ENCODE measurements around the gene RAP1GDS1. TPM values are rescaled to one million over a fixed set of nuclear protein-coding genes. Genes with fewer than 3 reads are reported as not detected.
"Not testable (repeated sequence)": the region's sequence is repeated elsewhere in the genome, so short reads cannot be mapped to it uniquely, and the experiment has no call there.

Gene RAP1GDS1
- total RNA-seq, 1 experiment from 2014 or later, result 40.8 TPM

GRCh38 chr4:98363431-98363830, 102.2 kb downstream of the RAP1GDS1 start:
- no peaks in the 10 kb centered on the region for H3K9me2 ChIP-seq (ENCODE audit: insufficient read depth)
- BruUV-seq (replicated peaks), result no TSS peak
- POLR2A ChIA-PET, result no interaction called here
- no peak for TF ChIP-seq FOSL1 (IDR thresholded peaks at IDR 0.05; ENCODE audit: low read depth)
- no peak for TF ChIP-seq POLR2AphosphoS5 (IDR thresholded peaks at IDR 0.05; ENCODE audit: low read depth, low read length)
- TF ChIP-seq EZH2phosphoT487 (IDR thresholded peaks at IDR 0.05; ENCODE audit: borderline replicate concordance), result no peak
- no peak for TF ChIP-seq CEBPB (IDR thresholded peaks at IDR 0.05; ENCODE audit: low read depth)
- no peak for TF ChIP-seq ZBTB33 (IDR thresholded peaks at IDR 0.05; ENCODE audit: extremely low read depth, insufficient replicate concordance, low read length)
- TF ChIP-seq SRF (IDR thresholded peaks at IDR 0.05; ENCODE audit: low read depth), result no peak
- TF ChIP-seq JUND (IDR thresholded peaks at IDR 0.05), result no peak
- no peak for TF ChIP-seq ELF1 (IDR thresholded peaks at IDR 0.05; ENCODE audit: borderline replicate concordance, low read depth)
- no peak for TF ChIP-seq ATF3 (IDR thresholded peaks at IDR 0.05)
- no peak for TF ChIP-seq RAD21 (IDR thresholded peaks at IDR 0.05; ENCODE audit: low read depth)
- TF ChIP-seq EGR1 (IDR thresholded peaks at IDR 0.05; ENCODE audit: low read depth), result no peak
- no peak for TF ChIP-seq SP1 (IDR thresholded peaks at IDR 0.05; ENCODE audit: low read depth)
- H2AFZ ChIP-seq (ENCODE audit: low read depth, low read length, poor library complexity, severe bottlenecking), result no peak overlapping the region
- H3K27me3 ChIP-seq (ENCODE audit: insufficient read depth, low read length), result no peaks in the 10 kb centered on the region
- H4K20me1 ChIP-seq (ENCODE audit: insufficient read depth), result no peaks in the 10 kb centered on the region
- DNase-seq (ENCODE audit: low read depth, low spot score) (no peak), ATAC-seq (no peak)
- no peak overlapping the region for H3K27ac ChIP-seq (ENCODE audit: low read depth, low read length)
- CTCF ChIA-PET, result no interaction called here
- intact Hi-C loops (cut with micrococcal nuclease), result no loop called here
- no peak overlapping the region for H3K4me3 ChIP-seq (replicated peaks in 1 of 2; ENCODE audit: low read depth in 1 of 2, low read length in 2 of 2)
- no peaks in the 10 kb centered on the region for H3K79me2 ChIP-seq (ENCODE audit: insufficient read depth, low read length)
- H3K4me1 ChIP-seq (ENCODE audit: control insufficient read depth in 1 of 2, insufficient read depth in 2 of 2, low read length in 2 of 2), result no peaks in the 10 kb centered on the region
- peaks cover 3% of the 10 kb centered on the region in 2 experiments; a peak in 1 of 4 replicates for H3K9me3 ChIP-seq (ENCODE audit: control insufficient read depth in 1 of 2, insufficient read depth in 1 of 2, low read depth in 1 of 2, low read length in 2 of 2)
- H3K4me2 ChIP-seq (ENCODE audit: low read length), result no peak overlapping the region
- H3K9ac ChIP-seq (ENCODE audit: low read length), result no peak overlapping the region
- peaks cover 0 to 10% of the 10 kb centered on the region in 2 experiments; a peak in 1 of 4 replicates for H3K36me3 ChIP-seq (ENCODE audit: control insufficient read depth in 1 of 2, insufficient read depth in 2 of 2, low read length in 2 of 2)
- RAD21 ChIA-PET (ENCODE audit: low non-redundant PET in 1 of 2, low total read pairs in 2 of 2, uncharacterized antibody in 2 of 2, unreplicated experiment in 2 of 2), result no interaction called here

- H3K36me3 ChIP-seq (ENCODE audit: control insufficient read depth in 1 of 2, insufficient read depth in 2 of 2, low read length in 2 of 2), result peaks cover 0 to 13% of the 10 kb centered on the region in 2 experiments; a peak in 1 of 4 replicates
- H3K27me3 ChIP-seq (ENCODE audit: insufficient read depth, low read length); H3K27ac ChIP-seq (ENCODE audit: low read depth, low read length); H3K9me3 ChIP-seq (ENCODE audit: control insufficient read depth in 1 of 2, insufficient read depth in 1 of 2, low read depth in 1 of 2, low read length in 2 of 2); H2AFZ ChIP-seq (ENCODE audit: low read depth, low read length, poor library complexity, severe bottlenecking); CTCF ChIA-PET; H3K79me2 ChIP-seq (ENCODE audit: insufficient read depth, low read length); BruUV-seq (replicated peaks); RAD21 ChIA-PET (ENCODE audit: low non-redundant PET in 1 of 2, low total read pairs in 2 of 2, uncharacterized antibody in 2 of 2, unreplicated experiment in 2 of 2); H3K9ac ChIP-seq (ENCODE audit: low read length); POLR2A ChIA-PET; H3K4me1 ChIP-seq (ENCODE audit: control insufficient read depth in 1 of 2, insufficient read depth in 2 of 2, low read length in 2 of 2); H3K9me2 ChIP-seq (ENCODE audit: insufficient read depth); intact Hi-C loops (cut with micrococcal nuclease); H4K20me1 ChIP-seq (ENCODE audit: insufficient read depth); DNase-seq (ENCODE audit: low read depth, low spot score); ATAC-seq; H3K4me3 ChIP-seq (replicated peaks in 1 of 2; ENCODE audit: low read depth in 1 of 2, low read length in 2 of 2); H3K4me2 ChIP-seq (ENCODE audit: low read length): not testable (repeated sequence)
Observed at GRCh38 chr4:98366275-98366674, 105.1 kb downstream of the RAP1GDS1 start.

GRCh38 chr4:98368000-98368399, 106.8 kb downstream of the RAP1GDS1 start:
- H3K79me2 ChIP-seq (ENCODE audit: insufficient read depth, low read length); H2AFZ ChIP-seq (ENCODE audit: low read depth, low read length, poor library complexity, severe bottlenecking); intact Hi-C loops (cut with micrococcal nuclease); H3K27me3 ChIP-seq (ENCODE audit: insufficient read depth, low read length); H3K4me2 ChIP-seq (ENCODE audit: low read length); ATAC-seq; H4K20me1 ChIP-seq (ENCODE audit: insufficient read depth); CTCF ChIA-PET; DNase-seq (ENCODE audit: low read depth, low spot score); H3K4me3 ChIP-seq (replicated peaks in 1 of 2; ENCODE audit: low read depth in 1 of 2, low read length in 2 of 2); RAD21 ChIA-PET (ENCODE audit: low non-redundant PET in 1 of 2, low total read pairs in 2 of 2, uncharacterized antibody in 2 of 2, unreplicated experiment in 2 of 2); H3K9ac ChIP-seq (ENCODE audit: low read length); BruUV-seq (replicated peaks); H3K4me1 ChIP-seq (ENCODE audit: control insufficient read depth in 1 of 2, insufficient read depth in 2 of 2, low read length in 2 of 2); H3K9me2 ChIP-seq (ENCODE audit: insufficient read depth); H3K9me3 ChIP-seq (ENCODE audit: control insufficient read depth in 1 of 2, insufficient read depth in 1 of 2, low read depth in 1 of 2, low read length in 2 of 2); POLR2A ChIA-PET; H3K27ac ChIP-seq (ENCODE audit: low read depth, low read length): not testable (repeated sequence)
- H3K36me3 ChIP-seq (ENCODE audit: control insufficient read depth in 1 of 2, insufficient read depth in 2 of 2, low read length in 2 of 2), result peaks cover 0 to 13% of the 10 kb centered on the region in 2 experiments; a peak in 1 of 4 replicates
